22Rv1 (cell line): Measurements from ENCODE around the gene FYB1.

Source experiments
- H3K27ac ChIP-seq: fragments of 450-650 bp; 2 replicates; pipeline ENCODE4 v1.5.1; 2017
- CTCF ChIP-seq: fragments of 450-650 bp; IDR thresholded peaks from 2 replicates; pipeline ENCODE4 v1.5.1; 2017; ENCODE audit warnings: mild to moderate bottlenecking
- ZFX ChIP-seq: fragments of 450-650 bp; IDR thresholded peaks from 2 replicates; pipeline ENCODE4 v1.6.1; 2017; ENCODE audit warnings: antibody characterized with exemption, borderline replicate concordance

The FYB1 gene

GRCh38 chr5:39117401-39117800 is 102.0 kb downstream of the FYB1 start:
- TF ChIP-seq CTCF (no peak), ZFX (no peak)
- no peak overlapping the region for H3K27ac ChIP-seq

- TF ChIP-seq ZFX (no peak), CTCF (no peak)
- H3K27ac ChIP-seq: no peak overlapping the region
These were observed 102.8 kb downstream of the FYB1 start for GRCh38 chr5:39116344-39117170.

- no peak for TF ChIP-seq ZFX
- TF ChIP-seq CTCF: no peak
- H3K27ac ChIP-seq: no peak overlapping the region
These were observed 103.6 kb downstream of the FYB1 start for GRCh38 chr5:39115644-39116343.

- TF ChIP-seq CTCF: no peak
- TF ChIP-seq ZFX: no peak
- no peak overlapping the region for H3K27ac ChIP-seq
These were observed 105.2 kb downstream of the FYB1 start for GRCh38 chr5:39114155-39114554.

- no peak for TF ChIP-seq CTCF
- no peak for TF ChIP-seq ZFX
- H3K27ac ChIP-seq: no peak overlapping the region
These were observed 105.9 kb downstream of the FYB1 start for GRCh38 chr5:39113354-39113953.

GRCh38 chr5:39109606-39110005 is 109.8 kb downstream of the FYB1 start:
- no peak for TF ChIP-seq ZFX
- no peak for TF ChIP-seq CTCF
- H3K27ac ChIP-seq: no peak overlapping the region

- TF ChIP-seq CTCF (no peak), ZFX (no peak)
- no peak overlapping the region for H3K27ac ChIP-seq
These were observed 110.4 kb downstream of the FYB1 start for GRCh38 chr5:39108987-39109386.
